Regular cardiac myocyte (primary cell): ENCODE results near the gene PDC. TPM values are rescaled to one million over a fixed set of nuclear protein-coding genes. Genes with fewer than 3 reads are reported as not detected.

Experiments
- total RNA-seq: library from RNA; depleted of rRNA; stranded (reverse); fragments of >200 nt; gene quantifications from 2 replicates; pipeline ENCODE4 v1.2.3, GENCODE V29; 2014

The PDC gene
- 0.38 TPM in 1 of 2 replicates, not detected in the other for total RNA-seq

DNA sequence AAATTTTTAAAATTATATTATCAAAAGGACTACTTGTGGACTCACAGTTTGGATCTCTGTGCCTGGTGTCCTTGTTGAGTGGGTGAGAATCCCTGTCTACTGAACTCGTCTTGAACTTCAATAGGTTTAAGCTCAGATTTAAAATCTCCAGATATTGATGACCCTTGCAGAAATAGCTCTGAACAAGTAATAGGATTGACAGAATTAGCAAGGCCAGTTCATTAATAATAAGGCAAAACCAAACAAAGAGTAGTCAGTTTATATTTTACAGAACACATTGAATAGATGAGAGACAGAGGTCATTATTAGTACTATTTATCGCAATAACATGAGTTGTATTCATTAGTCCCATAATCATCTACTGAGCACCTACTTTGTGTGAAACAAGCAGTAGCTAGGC is at the start of gene PDC:
Gene PDC (minus strand): TSS at position 101 of the 400 bp plus-strand sequence. CDS start 11,655 bp downstream, outside the sequence.

Other genes starting within 250 kb of the PDC start
- gene PRG4, start 164.8 kb downstream of the PDC start, total RNA-seq = under 0.01 and 0.28 TPM in 2 replicates
- 71.0 and 78.2 TPM in 2 replicates for gene TPR, start 85.9 kb downstream of the PDC start, total RNA-seq
- gene ODR4, start 85.3 kb downstream of the PDC start, total RNA-seq = 19.0 and 36.6 TPM in 2 replicates
- 38.2 and 47.4 TPM in 2 replicates for gene PTGS2, start 219.3 kb upstream of the PDC start, total RNA-seq